Right cardiac atrium (tissue), 5 donors: ENCODE data around the gene CRKL. TPM values are rescaled to one million over a fixed set of nuclear protein-coding genes. Genes with fewer than 3 reads are reported as not detected.
"Not testable (repeated sequence)": the region's sequence is repeated elsewhere in the genome, so short reads cannot be mapped to it uniquely, and the experiment has no call there.

Experiments
- ATAC-seq, 2 donors: fragments of 200-7000 bp; cut with Tn5 transposase; one replicate each; pipeline versions ENCODE4 v1.8.0 to v1.9.1; 2020; ENCODE audit warnings: moderate library complexity in 2 of 2, mild to moderate bottlenecking in 1 of 2
- DNase-seq, 3 donors: peaks; one replicate each; pipeline ENCODE4 v3.0.0-alpha.2; 2020
- H3K27ac ChIP-seq: one replicate; pipeline ENCODE4 v1.5.1; 2013; ENCODE audit warnings: mild to moderate bottlenecking, low read length, control low read depth, moderate library complexity
- H3K27me3 ChIP-seq: one replicate; pipeline ENCODE4 v1.6.1; 2013; ENCODE audit not compliant: control insufficient read depth, insufficient read depth
- H3K4me1 ChIP-seq: one replicate; pipeline ENCODE4 v1.6.1; 2013; ENCODE audit warnings: low read length; ENCODE audit not compliant: control insufficient read depth, insufficient read depth
- H3K4me3 ChIP-seq: one replicate; pipeline ENCODE4 v1.5.1; 2013; ENCODE audit warnings: low read length, control low read depth
- H3K9me3 ChIP-seq: one replicate; pipeline ENCODE4 v1.6.1; 2013; ENCODE audit warnings: low read length; ENCODE audit not compliant: control insufficient read depth
- WGBS: extraction: QIAGEN DNeasy Blood & Tissue Kit; methylation state at CpG from one replicate; pipeline ENCODE4 v1.1.7; 2013; 5-methylcytosine and 5-hydroxymethylcytosine counted together
- intact Hi-C, 4 donors: fragments of 100-400 bp; cut with DNase I; formaldehyde crosslinking; loops; one replicate each; pipeline versions ENCODE4 v1.11.0 to v1.14.0; 2022 to 2023
- polyA plus RNA-seq: library from polyadenylated mRNA; stranded (reverse); fragments of 200-250 nt; gene quantifications from one replicate; pipeline ENCODE4 v1.2.3, GENCODE V29; 2013
- total RNA-seq, 4 donors: library from RNA; stranded (reverse); fragmentation: NEBNext Ultra II Directional; extraction: Animal tissue kit (Norgen Biotek cat#: 25700); gene quantifications; one replicate each; pipeline ENCODE4 v1.2.1, GENCODE V29; 2021
- donor health status: healthy with polysubstance abuse.
- donor health status: DM: no; HTN: yes; CAD: no.
- donor health status: DM: no; HTN: no; CAD: no.
- donor health status: DM: no; HTN: yes; CAD: no; lungs with severe emphysema.
- donor health status: DM: yes; HTN: yes; CAD: no.

The CRKL gene
- total and polyA plus RNA-seq, 5 donors: 20.8 to 53.7 (median 51.2) TPM

DNA sequence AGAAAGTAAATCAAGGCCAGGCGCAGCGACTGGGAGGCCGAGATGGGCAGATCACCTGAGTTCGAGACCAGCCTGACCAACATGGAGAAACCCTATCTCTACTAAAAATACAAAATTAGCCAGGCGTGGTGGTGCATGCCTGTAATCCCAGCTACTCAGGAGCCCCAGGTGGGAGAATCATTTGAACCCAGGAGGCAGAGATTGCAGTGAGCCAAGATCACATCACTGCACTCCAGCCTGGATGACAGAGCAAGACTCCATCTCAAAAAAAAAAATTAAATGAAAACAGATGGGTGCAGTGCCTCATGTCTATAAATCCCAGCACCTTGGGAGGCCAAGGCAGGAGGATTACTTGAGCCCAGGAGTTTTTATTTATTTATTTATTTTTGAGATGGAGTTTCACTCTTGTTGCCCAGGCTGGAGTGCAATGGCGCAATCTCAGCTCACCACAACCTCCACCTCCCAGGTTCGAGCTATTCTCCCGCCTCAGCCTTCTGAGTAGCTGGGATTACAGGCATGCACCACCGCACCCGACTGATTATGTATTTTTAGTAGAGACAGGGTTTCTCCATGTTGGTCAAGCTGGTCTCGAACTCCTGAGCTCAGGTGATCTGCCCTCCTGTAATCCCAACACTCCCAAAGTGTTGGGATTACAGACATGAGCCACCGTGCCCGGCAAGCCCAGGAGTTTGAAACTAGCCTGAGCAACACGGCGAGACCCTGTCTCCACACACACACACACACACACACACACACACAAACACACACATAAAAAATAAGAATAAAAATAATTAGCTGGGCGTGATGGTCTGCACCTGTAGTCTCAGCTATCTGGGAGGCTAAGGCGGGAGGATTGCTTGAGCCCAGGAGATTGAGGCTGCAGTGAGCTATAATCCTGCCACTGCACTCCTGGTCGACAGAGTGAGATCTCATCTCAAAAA, 15.8 kb upstream of the CRKL start:
- intact Hi-C loops: loop anchor here in 1 of 4 donors (10.0 kb wide), 1 partner anchor 63 kb away; the partner anchor contains the start of gene AIFM3
- ATAC-seq, H3K9me3 ChIP-seq, H3K27me3 ChIP-seq, H3K27ac ChIP-seq, H3K4me1 ChIP-seq, DNase-seq, H3K4me3 ChIP-seq: not testable (repeated sequence)
- WGBS: 92% methylated on average over 18 of the region's 18 CpGs

DNA sequence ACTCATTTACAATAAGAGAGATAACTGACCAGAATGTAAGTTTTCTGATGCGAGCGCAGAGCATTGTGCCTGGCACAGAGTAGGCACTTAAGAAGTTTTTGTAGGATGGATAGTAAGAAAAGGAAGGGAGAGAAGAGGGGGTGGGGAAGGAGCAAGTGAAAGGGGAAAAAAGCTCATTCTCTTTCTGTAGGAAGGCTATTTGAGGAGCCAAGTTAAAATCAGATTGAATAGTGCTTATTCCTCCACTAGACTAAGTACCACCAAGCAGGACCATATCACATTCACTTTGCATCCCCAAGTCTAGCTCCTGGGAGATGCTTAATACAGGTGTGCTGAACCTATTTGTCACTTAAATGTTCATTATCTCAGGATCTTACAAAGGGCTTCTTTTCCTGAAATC, 14.1 kb upstream of the CRKL start:
- no peak for ATAC-seq
- H3K27me3 ChIP-seq: no peaks in the 10 kb centered on the region
- no peak overlapping the region for H3K4me3 ChIP-seq
- WGBS: 100% methylated on average over 2 of the region's 2 CpGs
- no peaks in the 10 kb centered on the region for H3K4me1 ChIP-seq
- H3K27ac ChIP-seq: no peak overlapping the region
- DNase-seq: no peak
- intact Hi-C loops: loop anchor here in 1 of 4 donors (10.0 kb wide), 1 partner anchor 62 kb away; the partner anchor contains the start of gene AIFM3
- no peaks in the 10 kb centered on the region for H3K9me3 ChIP-seq

DNA sequence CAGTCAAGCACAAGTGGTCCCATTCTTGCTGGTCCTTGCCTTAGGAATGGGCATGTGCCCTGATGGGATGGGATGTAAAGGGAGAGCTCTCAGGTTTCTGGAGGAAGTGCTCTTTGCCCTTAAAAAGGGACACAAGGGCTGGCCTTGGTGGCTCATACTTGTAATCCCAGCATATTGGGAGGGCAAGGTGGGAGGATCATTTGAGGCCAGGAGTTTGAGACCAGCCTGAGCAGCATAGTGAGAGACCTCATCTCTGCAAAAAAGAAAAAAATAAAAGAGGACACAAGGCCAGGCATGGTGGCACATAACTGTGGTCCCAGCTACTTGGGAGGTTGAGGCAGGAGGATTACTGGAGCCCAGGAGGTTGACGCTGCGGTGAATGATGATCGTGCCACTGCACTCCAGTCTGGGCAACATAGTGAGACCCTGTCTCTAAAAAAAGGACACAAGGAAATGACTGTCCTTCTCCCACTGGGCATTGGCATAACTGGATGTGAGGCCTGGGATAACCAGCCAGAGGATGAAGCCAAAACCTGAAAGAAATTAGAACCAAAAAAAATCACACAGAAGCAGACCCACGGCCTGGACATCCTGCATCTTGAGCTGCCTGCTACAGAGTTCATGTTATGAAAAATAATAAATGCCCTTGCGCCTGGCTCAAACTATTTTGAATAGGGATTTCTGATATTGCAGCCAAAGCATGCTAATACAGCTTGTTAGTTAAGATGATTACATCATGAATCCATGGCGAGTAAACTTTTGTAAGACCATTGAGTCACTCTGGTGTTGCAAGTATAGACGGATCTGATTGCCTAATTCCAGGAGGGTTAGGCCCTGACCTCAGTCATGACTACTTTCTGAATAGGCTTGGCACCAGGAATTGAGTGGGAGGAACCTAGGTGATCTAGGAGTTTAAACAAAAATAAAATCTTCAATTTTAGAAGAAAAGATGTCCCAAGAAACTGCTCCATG, 12.9 kb upstream of the CRKL start:
- Histone ChIP-seq H3K9me3 (no peaks in the 10 kb centered on the region), H3K4me1 (no peaks in the 10 kb centered on the region), H3K4me3 (no peak overlapping the region), H3K27ac (no peak overlapping the region), H3K27me3 (no peaks in the 10 kb centered on the region)
- DNase-seq (no peak), ATAC-seq (peak in 1 of 2 donors; percentile 85)
- intact Hi-C loops: loop anchor here in 1 of 4 donors (10.0 kb wide), 1 partner anchor 61 kb away; the partner anchor contains the start of gene AIFM3
- 79% methylated on average over 7 of the region's 7 CpGs for WGBS

DNA sequence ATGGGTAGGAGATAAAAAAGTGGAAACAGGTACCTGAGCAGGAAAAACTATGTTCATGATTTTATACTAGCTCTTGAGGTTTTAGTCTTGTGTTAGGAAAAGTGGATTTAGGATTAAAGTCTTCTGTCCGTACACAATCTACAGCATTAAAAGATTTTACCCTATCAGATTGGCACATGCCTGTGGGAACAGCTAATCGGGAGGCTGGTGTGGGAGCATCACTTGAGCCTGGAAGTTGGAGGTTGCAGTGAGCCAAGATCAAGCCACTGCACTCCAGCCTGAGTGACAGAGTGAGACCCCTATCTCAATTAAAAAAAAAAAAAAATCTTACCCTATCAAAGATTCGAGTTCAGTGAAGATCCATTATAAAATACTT, 12.2 kb upstream of the CRKL start:
- DNase-seq (no peak), ATAC-seq (no peak)
- H3K4me3 ChIP-seq: no peak overlapping the region
- no peak overlapping the region for H3K27ac ChIP-seq
- 52% methylated on average over 3 of the region's 3 CpGs for WGBS
- intact Hi-C loops: loop anchor here in 1 of 4 donors (10.0 kb wide), 1 partner anchor 60 kb away; the partner anchor contains the start of gene AIFM3
- H3K9me3 ChIP-seq: no peaks in the 10 kb centered on the region
- H3K4me1 ChIP-seq: no peaks in the 10 kb centered on the region
- no peaks in the 10 kb centered on the region for H3K27me3 ChIP-seq

DNA sequence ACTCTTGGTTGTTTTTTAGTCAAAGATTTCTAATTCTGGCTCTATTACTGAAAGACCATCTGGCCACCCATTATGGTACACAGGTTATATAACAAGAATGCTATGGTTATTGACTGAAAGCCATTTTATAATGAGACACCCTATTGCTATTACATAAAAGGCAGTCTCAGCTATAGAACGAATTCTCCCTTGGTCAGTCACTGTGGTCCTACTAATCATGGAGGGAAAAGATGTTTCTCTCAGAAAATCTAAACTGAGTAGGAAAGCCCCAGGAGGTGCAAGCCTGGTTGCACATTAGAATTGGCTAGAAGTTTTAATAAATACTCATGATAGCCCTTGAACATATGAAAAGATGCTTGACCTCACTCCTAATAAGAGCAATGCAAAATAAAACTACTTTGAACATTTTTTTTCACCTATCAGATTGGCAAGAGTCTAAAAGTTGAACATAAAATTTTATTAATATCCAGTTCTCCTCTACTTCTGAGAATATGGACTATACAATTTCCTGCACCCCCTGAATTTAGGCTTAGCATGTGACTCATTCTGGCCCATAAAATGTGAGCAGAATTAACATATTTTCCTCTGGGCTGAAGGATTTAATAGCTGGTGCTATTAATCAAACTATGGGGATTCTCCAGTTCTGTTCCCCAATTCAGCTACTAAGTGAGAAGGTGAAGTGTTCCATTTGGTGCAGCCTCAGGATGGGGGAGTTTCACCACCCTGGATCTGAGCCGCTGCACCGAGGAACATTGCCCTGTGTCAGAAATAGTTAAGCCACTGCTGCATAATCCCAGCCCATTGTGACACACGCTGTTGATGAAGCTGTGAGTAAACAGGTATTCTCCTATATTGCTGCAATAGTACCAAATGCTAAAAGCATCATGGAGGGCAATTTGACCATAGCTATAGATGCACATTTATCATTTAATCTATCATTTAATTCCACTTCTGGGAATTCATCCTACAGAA, 11.5 kb upstream of the CRKL start:
- no peak for ATAC-seq
- Histone ChIP-seq H3K27ac (no peak overlapping the region), H3K4me1 (no peaks in the 10 kb centered on the region), H3K4me3 (no peak overlapping the region), H3K9me3 (no peaks in the 10 kb centered on the region), H3K27me3 (no peaks in the 10 kb centered on the region)
- WGBS: 62% methylated on average over 4 of the region's 4 CpGs
- intact Hi-C loops: loop anchor here in 1 of 4 donors (10.0 kb wide), 1 partner anchor 59 kb away; the partner anchor contains the start of gene AIFM3
- no peak for DNase-seq

DNA sequence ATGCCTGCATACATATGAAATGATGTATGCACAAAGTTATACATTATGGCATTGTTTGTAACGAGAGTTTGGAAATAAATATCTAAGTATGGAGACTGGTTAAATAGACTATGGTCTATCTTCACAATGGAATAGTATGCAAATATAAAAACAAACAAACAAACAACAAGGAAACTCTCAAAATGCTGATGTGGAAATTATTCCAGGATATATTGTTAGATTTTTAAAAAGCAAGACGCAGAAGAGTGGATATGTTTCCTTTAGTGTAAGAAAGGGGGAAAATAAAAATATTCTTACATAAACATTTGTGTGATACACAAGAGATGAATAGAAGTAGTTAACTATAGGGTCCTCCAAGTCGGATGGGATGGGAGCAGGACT, 10.8 kb upstream of the CRKL start:
- 78% methylated on average over 3 of the region's 3 CpGs for WGBS

DNA sequence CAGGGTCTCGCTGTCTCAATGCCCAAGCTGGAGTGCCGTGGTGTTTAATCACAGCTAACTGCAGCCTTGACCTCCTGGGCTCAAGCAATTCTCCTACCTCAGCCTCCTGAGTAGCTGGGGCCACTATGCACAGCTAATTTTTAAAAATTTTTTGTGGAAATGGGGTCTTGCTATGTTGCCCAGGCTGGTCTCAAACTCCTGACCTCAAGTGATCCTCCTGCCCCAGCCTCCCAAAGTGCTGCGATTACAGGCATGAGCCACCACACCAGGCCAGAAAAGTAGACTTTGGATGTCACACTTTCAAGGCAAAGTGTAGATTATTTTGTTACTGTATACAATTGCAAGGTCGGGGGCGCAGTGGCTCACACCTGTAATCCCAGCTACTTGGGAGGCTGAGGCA, 8.5 kb upstream of the CRKL start:
- ATAC-seq, H3K27me3 ChIP-seq, H3K4me3 ChIP-seq, H3K9me3 ChIP-seq, H3K4me1 ChIP-seq, H3K27ac ChIP-seq, DNase-seq: not testable (repeated sequence)
- 93% methylated on average over 5 of the region's 5 CpGs for WGBS
- intact Hi-C loops: loop anchor here in 1 of 4 donors (10.0 kb wide), 1 partner anchor 56 kb away; the partner anchor contains the start of gene AIFM3

More for the DNA sequence above, 10.8 kb upstream of the CRKL start:
- intact Hi-C loops: loop anchor here in 1 of 4 donors (10.0 kb wide), 1 partner anchor 58 kb away; the partner anchor contains the start of gene AIFM3
- no peak overlapping the region for H3K4me3 ChIP-seq
- ATAC-seq: no peak
- no peaks in the 10 kb centered on the region for H3K9me3 ChIP-seq
- no peaks in the 10 kb centered on the region for H3K4me1 ChIP-seq
- no peaks in the 10 kb centered on the region for H3K27me3 ChIP-seq
- H3K27ac ChIP-seq: no peak overlapping the region
- no peak for DNase-seq

DNA sequence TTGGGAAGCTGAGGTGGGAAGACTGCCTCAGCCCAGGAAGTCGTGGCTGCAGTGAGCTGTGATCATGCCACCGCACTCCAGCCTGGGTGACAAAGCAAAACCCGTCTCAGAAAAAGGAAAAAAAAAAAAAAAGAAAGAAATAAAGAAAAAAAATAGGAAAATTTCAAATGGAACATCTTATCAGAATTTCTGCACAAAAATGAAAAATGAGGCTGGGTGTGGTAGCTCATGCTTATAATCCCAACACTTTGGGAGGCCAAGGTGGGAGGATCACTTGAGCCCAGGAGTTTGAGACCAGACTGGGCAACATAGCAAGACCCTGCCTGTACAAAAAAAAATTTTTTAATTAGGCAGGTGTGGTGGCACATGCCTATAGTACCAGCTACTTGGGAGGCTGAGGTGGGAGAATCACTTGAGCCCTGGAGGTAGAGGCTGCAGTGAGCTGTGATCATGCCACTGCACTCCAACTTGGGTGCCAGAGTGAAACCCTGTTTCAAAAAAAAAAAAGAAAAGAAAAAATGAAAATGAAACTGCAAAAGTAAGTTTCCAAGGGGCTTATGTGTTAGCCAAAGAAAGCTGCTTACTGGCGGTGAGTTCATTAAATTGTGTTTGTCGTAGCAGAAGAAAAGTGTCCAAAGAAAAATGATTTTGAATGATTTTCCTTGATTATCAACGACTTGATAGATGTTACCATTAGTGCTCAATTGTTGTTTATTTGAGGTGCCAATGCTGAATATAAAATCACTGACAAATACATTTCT, 7.5 kb upstream of the CRKL start:
- 71% methylated on average over 6 of the region's 6 CpGs for WGBS
- Histone ChIP-seq H3K4me1 (no peaks in the 10 kb centered on the region), H3K27me3 (no peaks in the 10 kb centered on the region), H3K4me3 (no peak overlapping the region), H3K9me3 (no peaks in the 10 kb centered on the region), H3K27ac (no peak overlapping the region)
- intact Hi-C loops: loop anchor here in 1 of 4 donors (10.0 kb wide), 1 partner anchor 55 kb away; the partner anchor contains the start of gene AIFM3
- ATAC-seq: no peak
- no peak for DNase-seq

DNA sequence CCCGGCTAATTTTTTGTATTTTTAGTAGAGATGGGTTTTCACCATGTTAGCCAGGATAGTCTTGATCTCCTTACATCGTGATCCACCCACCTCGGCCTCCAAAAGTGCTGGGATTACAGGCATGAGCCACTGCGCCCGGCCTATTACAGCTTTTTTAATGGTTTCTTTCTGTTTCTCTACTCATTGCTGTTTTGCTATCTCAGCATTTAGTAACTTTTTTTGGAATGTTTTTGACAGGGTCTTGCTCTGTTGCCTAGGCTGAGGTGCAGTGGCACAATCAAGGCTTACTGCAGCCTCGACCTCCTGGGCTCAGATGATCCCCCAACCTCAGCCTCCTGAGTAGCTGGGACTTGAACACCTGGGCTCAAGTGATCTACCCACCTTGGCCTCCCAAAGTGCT, 4.7 kb upstream of the CRKL start:
- ATAC-seq (no peak), DNase-seq (no peak)
- intact Hi-C loops: no loop called here
- Histone ChIP-seq H3K27me3 (no peaks in the 10 kb centered on the region), H3K27ac (no peak overlapping the region), H3K4me1 (no peaks in the 10 kb centered on the region), H3K9me3 (no peaks in the 10 kb centered on the region), H3K4me3 (no peak overlapping the region)
- 89% methylated on average over 6 of the region's 6 CpGs for WGBS
